Heart right ventricle (tissue), 16 donors: ENCODE measurements around the gene GRB10. TPM values are rescaled to one million over a fixed set of nuclear protein-coding genes. Genes with fewer than 3 reads are reported as not detected.

Experiments used
- ATAC-seq, 8 donors: fragments of 200-7000 bp; cut with Tn5 transposase; one replicate each; pipeline ENCODE4 v1.9.1; 2020; ENCODE audit warnings: mild to moderate bottlenecking in 8 of 8, moderate library complexity in 8 of 8, moderate number of reproducible peaks in 1 of 8
- DNase-seq, 2 donors: peaks; one replicate each; pipeline ENCODE4 v3.0.0-alpha.2; 2020
- H3K27ac ChIP-seq, 10 donors: fragments of 200-600 bp; sonication (generic) in 2 of 10; one replicate each; pipeline versions ENCODE4 v1.5.0 to v1.8.0; 2020 to 2022; ENCODE audit warnings: mild to moderate bottlenecking in 3 of 10
- H3K27me3 ChIP-seq, 7 donors: fragments of 200-600 bp; one replicate each; pipeline ENCODE4 v1.8.0; 2021 to 2022; ENCODE audit warnings: mild to moderate bottlenecking in 2 of 7
- H3K36me3 ChIP-seq, 9 donors: fragments of 200-600 bp; sonication (generic) in 1 of 9; one replicate each; pipeline versions ENCODE4 v1.5.0 to v1.8.0; 2020 to 2022; ENCODE audit warnings: mild to moderate bottlenecking in 2 of 9
- H3K4me1 ChIP-seq, 9 donors: fragments of 200-600 bp; sonication (generic) in 1 of 9; one replicate each; pipeline versions ENCODE4 v1.5.0 to v1.8.0; 2020 to 2022; ENCODE audit warnings: mild to moderate bottlenecking in 4 of 9
- H3K4me3 ChIP-seq, 10 donors: fragments of 200-600 bp; sonication (generic) in 2 of 10; one replicate each; pipeline versions ENCODE4 v1.5.0 to v1.8.0; 2020 to 2022; ENCODE audit warnings: mild to moderate bottlenecking in 7 of 10, moderate library complexity in 2 of 10
- H3K9me3 ChIP-seq, 11 donors: fragments of 200-600 bp in 10 of 11; sonication (generic) in 2 of 11; one replicate each; pipeline versions ENCODE4 v1.5.0 to v1.8.0; 2013 to 2022; ENCODE audit warnings: mild to moderate bottlenecking in 2 of 11, control low read depth in 1 of 11, moderate library complexity in 1 of 11
- CTCF ChIP-seq, 9 donors: fragments of 200-600 bp; sonication (generic) in 2 of 9; IDR thresholded peaks; one replicate each; pipeline versions ENCODE4 v1.5.0 to v1.8.0; 2021 to 2022; ENCODE audit warnings: antibody characterized with exemption in 9 of 9, mild to moderate bottlenecking in 5 of 9, moderate library complexity in 1 of 9
- WGBS, 2 donors: extraction: QIAGEN DNeasy Blood & Tissue Kit; methylation state at CpG; one replicate each; pipeline ENCODE4 v1.1.7; 2013; ENCODE audit warnings: inconsistent platforms in 1 of 2; 5-methylcytosine and 5-hydroxymethylcytosine counted together
- intact Hi-C, 10 donors: fragments of 100-400 bp; cut with DNase I; formaldehyde crosslinking; loops; one replicate each; pipeline versions ENCODE4 v1.11.1 to v1.14.2; 2022
- polyA plus RNA-seq, 2 donors: library from polyadenylated mRNA; stranded (reverse); fragments of 200-250 nt; gene quantifications; one replicate each; pipeline ENCODE4 v1.2.3, GENCODE V29; 2013
- total RNA-seq, 10 donors: library from RNA; stranded (reverse); fragmentation: NEBNext Ultra II Directional in 3 of 10; extraction: Animal tissue kit (Norgen Biotek cat#: 25700) in 3 of 10; gene quantifications; one replicate each; pipeline versions ENCODE4 v1.2.1 to v1.2.4, GENCODE V29; 2021 to 2023
- donor health status: Arrhythmogenic right ventricular cardiomyopathy.
- donor health status: ischemic (EF 13 %, LVEDD 7.1; RV severe dilation, severe dysfunction).
- donor health status: healthy with polysubstance abuse.
- donor health status: DM: no; HTN: yes; CAD: no.
- donor health status: DM: no; HTN: no; CAD: no.
- donor health status: ischemic (EF 25% LVEDD 6.9; RV normal size, moderate dysfunction).
- donor health status: ischemic (EF 25% LVEDD 5.7; RV mildly dilated, moderate dysfunction).
- donor health status: healthy.
- donor health status: DM: yes; HTN: yes; CAD: no.
- donor health status: Ischemic cardiomyopathy.
- donor health status: ischemic (EF 35%, LVEDD 5.7; RV mildly dilated, moderate dysfunction).
- donor health status: nonischemic (EF 11% LVEDD 7.7; RV severe dilation, severe dysfunction).
- donor health status: DM: yes; HTN: yes; CAD: no.
- donor health status: PGD.
- donor health status: ischemic (EF 29% LVEDD 5.4; RV normal size, mild dysfunction).
- donor health status: nonischemic (EF 23%, LVEDD 6.1; RV moderate dilation, normal function).

The GRB10 gene
- total and polyA plus RNA-seq, 12 donors, result 13.2 to 48.7 (median 29.6) TPM

DNA sequence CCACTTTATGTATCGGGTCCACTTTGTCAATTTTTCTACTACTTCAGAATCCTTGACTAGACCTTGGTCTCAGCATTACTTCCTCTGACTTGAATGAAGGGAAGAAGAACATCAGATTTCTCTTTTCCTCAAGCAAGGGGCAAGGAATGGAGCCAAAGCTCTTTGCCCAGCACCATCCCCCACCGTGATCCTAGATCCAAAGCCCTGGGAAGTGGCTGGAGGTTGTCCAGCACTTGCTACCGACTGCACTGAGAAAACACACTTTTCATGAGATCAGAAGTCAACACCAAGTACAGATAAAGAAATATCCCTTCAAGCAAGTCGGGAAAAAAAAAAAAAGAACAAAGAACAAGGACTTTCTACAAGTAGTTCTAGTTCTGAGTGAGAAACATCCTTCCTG, 115.4 kb downstream of the GRB10 start:
- no peak overlapping the region for H3K4me3 ChIP-seq
- 21 to 22% methylated on average over 4 of the region's 4 CpGs for WGBS, 2 donors
- H3K4me1 ChIP-seq, result peaks cover 26 to 93% (median 82%) of the 10 kb centered on the region in 9 donors
- H3K36me3 ChIP-seq, result peaks cover 0 to 42% (median 7%) of the 10 kb centered on the region in 9 donors
- ATAC-seq, result peak in 6 of 8 donors; percentile 26 to 52 (median 34)
- peaks cover 0 to 11% (median 0%) of the 10 kb centered on the region in 11 donors for H3K9me3 ChIP-seq
- DNase-seq, result peak in 1 of 2 donors; percentile 38
- intact Hi-C loops, result loop anchor here in 4 of 10 donors (5.0 kb wide), 3 partner anchors 35 to 45 kb away; no protein-coding TSS in a partner anchor
- peak overlapping the region; percentile 71 to 87 (median 78) for H3K27ac ChIP-seq
- no peak for TF ChIP-seq CTCF (IDR thresholded peaks at IDR 0.05)
- H3K27me3 ChIP-seq, result no peaks in the 10 kb centered on the region

GRCh38 chr7:50666124-50666496, 116.6 kb downstream of the GRB10 start:
- ATAC-seq, result no peak
- intact Hi-C loops, result loop anchor here in 4 of 10 donors (5.0 kb wide), 3 partner anchors 34 to 44 kb away; no protein-coding TSS in a partner anchor

GRCh38 chr7:50665403-50666123, 117.1 kb downstream of the GRB10 start:
- peak in 1 of 8 donors; percentile 11 for ATAC-seq
- DNase-seq, result no peak
- intact Hi-C loops, result loop anchor here in 4 of 10 donors (5.0 kb wide), 3 partner anchors 33 to 43 kb away; no protein-coding TSS in a partner anchor
- no peak overlapping the region for H3K4me3 ChIP-seq
- H3K9me3 ChIP-seq, result peaks cover 0 to 6% (median 0%) of the 10 kb centered on the region in 11 donors
- H3K27ac ChIP-seq, result peak overlapping the region in 7 of 10 donors; percentile 13 to 81 (median 29)
- TF ChIP-seq CTCF (IDR thresholded peaks at IDR 0.05), result no peak
- H3K36me3 ChIP-seq, result peaks cover 0 to 42% (median 7%) of the 10 kb centered on the region in 9 donors
- H3K27me3 ChIP-seq, result no peaks in the 10 kb centered on the region
- 72 to 74% methylated on average over 17 of the region's 17 CpGs for WGBS, 2 donors
- H3K4me1 ChIP-seq, result peaks cover 32 to 97% (median 89%) of the 10 kb centered on the region in 9 donors

More at GRCh38 chr7:50666124-50666496, 116.6 kb downstream of the GRB10 start:
- peaks cover 32 to 97% (median 89%) of the 10 kb centered on the region in 9 donors for H3K4me1 ChIP-seq
- DNase-seq, result no peak
- H3K9me3 ChIP-seq, result peaks cover 0 to 10% (median 0%) of the 10 kb centered on the region in 11 donors
- no peak for TF ChIP-seq CTCF (IDR thresholded peaks at IDR 0.05)
- H3K27ac ChIP-seq, result peak overlapping the region in 6 of 10 donors; percentile 3 to 81 (median 19)
- H3K36me3 ChIP-seq, result peaks cover 0 to 39% (median 7%) of the 10 kb centered on the region in 9 donors
- 91% methylated on average over 11 of the region's 11 CpGs for WGBS, 2 donors
- H3K4me3 ChIP-seq, result no peak overlapping the region
- no peaks in the 10 kb centered on the region for H3K27me3 ChIP-seq

DNA sequence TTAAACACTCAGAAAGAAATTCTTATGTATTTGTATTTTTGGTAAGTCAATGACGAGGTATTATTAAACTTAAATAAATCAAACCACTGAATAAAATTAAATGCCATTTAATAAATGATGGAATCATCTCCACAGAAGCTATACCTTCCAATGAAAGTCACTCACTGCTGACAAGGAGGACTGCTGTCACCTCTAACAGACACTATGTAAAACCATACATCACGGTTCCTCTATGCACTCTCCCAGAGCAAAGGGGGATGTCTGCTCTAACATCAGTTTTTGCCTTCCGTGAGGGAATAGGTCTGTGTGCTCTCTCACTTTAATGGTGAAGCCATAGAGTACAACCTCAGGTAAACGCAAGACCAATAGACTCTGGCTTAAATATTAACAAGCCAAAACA, 117.8 kb downstream of the GRB10 start:
- TF ChIP-seq CTCF (IDR thresholded peaks at IDR 0.05), result no peak
- no peak for DNase-seq
- H3K9me3 ChIP-seq, result peaks cover 0 to 3% (median 0%) of the 10 kb centered on the region in 11 donors
- peak overlapping the region in 2 of 10 donors; percentile 43 to 47 for H3K27ac ChIP-seq
- intact Hi-C loops, result loop anchor here in 4 of 10 donors (5.0 kb wide), 3 partner anchors 33 to 43 kb away; no protein-coding TSS in a partner anchor
- H3K4me1 ChIP-seq, result peaks cover 32 to 99% (median 90%) of the 10 kb centered on the region in 9 donors
- no peaks in the 10 kb centered on the region for H3K27me3 ChIP-seq
- peaks cover 0 to 41% (median 3%) of the 10 kb centered on the region in 9 donors for H3K36me3 ChIP-seq
- ATAC-seq, result no peak
- no peak overlapping the region for H3K4me3 ChIP-seq
- WGBS, 2 donors, result 90 to 91% methylated on average over 4 of the region's 4 CpGs
